ENCODE data around the gene PSMC5.
"Not testable (repeated sequence)": the region's sequence is repeated elsewhere in the genome, so short reads cannot be mapped to it uniquely, and the experiment has no call there.

The PSMC5 gene

GRCh38 chr17:63786971-63787711 lies 40.1 kb upstream of the PSMC5 start:
- TF ChIP-seq CTCF (IDR thresholded peaks at IDR 0.05; ENCODE audit: low read depth, low read length, missing control alignments): no peak
- no peak for DNase-seq (ENCODE audit: extremely low read depth, low read depth)
- H3K4me3 ChIP-seq (replicated peaks; ENCODE audit: low read depth, low read length): no peak overlapping the region

- no peak for DNase-seq (ENCODE audit: extremely low read depth, low read depth)
- TF ChIP-seq CTCF (IDR thresholded peaks at IDR 0.05; ENCODE audit: low read depth, low read length, missing control alignments): no peak
- H3K4me3 ChIP-seq (replicated peaks; ENCODE audit: low read depth, low read length): no peak overlapping the region
Measured at GRCh38 chr17:63790057-63790456, 37.2 kb upstream of the PSMC5 start.

GRCh38 chr17:63792055-63792729 lies 35.0 kb upstream of the PSMC5 start:
- no peak overlapping the region for H3K4me3 ChIP-seq (replicated peaks; ENCODE audit: low read depth, low read length)
- no peak for TF ChIP-seq CTCF (IDR thresholded peaks at IDR 0.05; ENCODE audit: low read depth, low read length, missing control alignments)
- DNase-seq (ENCODE audit: extremely low read depth, low read depth): no peak

GRCh38 chr17:63796375-63796774 lies 30.9 kb upstream of the PSMC5 start:
- H3K4me3 ChIP-seq (replicated peaks; ENCODE audit: low read depth, low read length); DNase-seq (ENCODE audit: extremely low read depth, low read depth): not testable (repeated sequence)

- TF ChIP-seq CTCF (IDR thresholded peaks at IDR 0.05; ENCODE audit: low read depth, low read length, missing control alignments): no peak
- no peak overlapping the region for H3K4me3 ChIP-seq (replicated peaks; ENCODE audit: low read depth, low read length)
- peak; percentile 60 for DNase-seq (ENCODE audit: extremely low read depth, low read depth)
Measured at GRCh38 chr17:63798572-63799106, 28.6 kb upstream of the PSMC5 start.

GRCh38 chr17:63800783-63801182 lies 26.4 kb upstream of the PSMC5 start:
- no peak overlapping the region for H3K4me3 ChIP-seq (replicated peaks; ENCODE audit: low read depth, low read length)
- no peak for TF ChIP-seq CTCF (IDR thresholded peaks at IDR 0.05; ENCODE audit: low read depth, low read length, missing control alignments)
- no peak for DNase-seq (ENCODE audit: extremely low read depth, low read depth)

- no peak for TF ChIP-seq CTCF (IDR thresholded peaks at IDR 0.05; ENCODE audit: low read depth, low read length, missing control alignments)
- no peak for DNase-seq (ENCODE audit: extremely low read depth, low read depth)
- H3K4me3 ChIP-seq (replicated peaks; ENCODE audit: low read depth, low read length): no peak overlapping the region
Measured at GRCh38 chr17:63804328-63804727, 22.9 kb upstream of the PSMC5 start.

Data from HFF-Myc (cell line).